Activated CD8-positive, alpha-beta memory T cell treated with anti-CD3 and anti-CD28 coated beads, Interleukin-2, amount 50 U/mL, for 24 hours (primary cell): Measurements from ENCODE around the gene RHOF.
"Not testable (repeated sequence)": the region's sequence is repeated elsewhere in the genome, so short reads cannot be mapped to it uniquely, and the experiment has no call there.

Experiments
- DNase-seq: peaks from one replicate; pipeline ENCODE4 v3.0.0-alpha.2; 2020; ENCODE audit errors: extremely low read depth

The RHOF gene

GRCh38 chr12:121792607-121793439, 665 bp downstream of the RHOF start:
- no peak for DNase-seq

- DNase-seq, result no peak
These were observed 1.6 kb downstream of the RHOF start for GRCh38 chr12:121791671-121792551.

DNA sequence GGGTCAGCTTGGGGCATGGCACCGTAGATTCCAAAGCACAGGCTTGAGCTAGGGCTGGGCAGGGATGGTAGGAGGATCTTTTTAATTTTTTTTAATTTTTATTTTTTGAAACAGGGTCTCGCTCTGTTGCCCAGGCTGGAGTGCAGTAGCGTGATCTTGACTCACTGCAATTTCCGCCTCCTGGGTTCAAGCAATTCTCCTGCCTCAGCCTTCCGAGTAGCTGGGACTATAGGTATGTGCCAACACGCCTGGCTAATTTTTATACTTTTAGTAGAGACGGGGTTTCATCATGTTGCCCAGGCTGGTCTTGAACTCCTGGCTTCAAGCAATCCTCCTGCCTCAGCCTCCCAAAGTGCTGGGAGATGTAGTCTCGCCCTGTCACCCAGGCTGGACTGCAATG, 2.7 kb downstream of the RHOF start:
- DNase-seq, result not testable (repeated sequence)

DNA sequence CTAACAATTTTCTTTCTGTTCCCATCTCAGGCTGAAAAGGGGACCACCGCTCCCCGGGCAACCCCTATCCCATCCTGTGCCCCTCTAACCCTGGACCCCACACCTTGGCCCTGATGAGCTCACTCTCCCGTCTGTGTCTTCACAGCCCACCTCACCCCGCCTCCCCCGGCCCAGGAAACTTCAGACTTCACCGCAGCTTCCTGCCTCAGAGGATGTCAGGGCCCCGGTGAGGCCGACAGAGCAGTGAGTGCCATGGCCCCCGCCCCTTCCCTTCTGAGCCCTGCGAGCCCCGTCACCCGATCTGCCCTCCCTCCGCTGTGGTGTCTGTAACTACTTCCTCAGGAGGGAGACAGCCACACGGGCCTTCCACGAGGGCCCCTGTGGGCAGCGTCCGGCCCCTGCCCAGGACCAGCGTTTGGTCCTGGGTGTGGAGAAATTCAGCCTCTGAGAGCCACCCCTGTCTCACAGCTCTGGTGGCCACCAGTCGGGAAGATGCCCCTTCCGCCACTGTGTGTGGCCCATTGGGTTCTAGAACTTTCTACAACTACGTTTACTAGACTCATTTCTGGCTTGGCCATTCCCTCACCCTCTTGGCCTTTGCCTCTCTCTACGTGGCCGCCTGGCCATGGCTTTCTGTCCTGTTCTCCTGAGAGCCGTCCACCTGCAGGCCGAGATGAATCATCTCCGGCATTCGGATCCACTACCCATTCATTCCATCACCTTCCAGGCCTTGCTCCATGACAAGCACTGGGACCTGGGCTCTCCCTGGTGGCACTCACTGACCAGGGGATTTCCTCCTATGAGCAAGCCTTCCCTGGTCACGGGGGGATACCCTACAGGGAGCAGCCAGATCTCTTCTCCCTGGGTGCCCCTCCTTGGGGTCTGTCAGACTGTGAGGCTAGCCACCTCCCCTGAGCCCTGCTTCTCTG, 3.4 kb downstream of the RHOF start:
- peak; percentile 88 for DNase-seq

DNA sequence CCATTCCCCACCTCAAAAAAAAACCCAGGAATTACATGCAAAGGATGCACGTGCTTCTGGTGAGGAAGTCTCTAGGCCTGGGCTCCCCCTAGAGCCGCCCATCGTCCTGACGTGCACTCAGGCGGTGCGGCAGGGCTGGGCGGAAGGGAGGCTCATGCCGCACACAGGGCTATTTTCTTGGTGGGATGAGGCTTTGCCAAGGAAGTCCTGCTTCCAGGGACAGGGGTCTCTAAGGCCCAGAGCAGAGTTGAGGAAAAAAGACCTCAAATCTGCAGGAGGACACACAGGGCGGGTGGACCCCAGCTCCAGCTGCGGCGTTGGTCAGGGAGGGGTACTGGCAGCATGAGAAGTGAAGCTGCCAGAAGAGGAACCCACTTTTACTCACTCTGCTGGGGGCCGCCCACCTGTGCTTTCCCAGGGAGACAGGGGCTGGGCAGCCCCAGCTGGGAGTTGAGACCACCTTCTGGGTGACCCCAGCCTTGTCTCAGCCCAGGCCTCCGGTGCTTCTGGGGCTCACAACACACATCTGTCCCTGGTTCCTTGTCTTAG, 4.2 kb downstream of the RHOF start:
- no peak for DNase-seq

GRCh38 chr12:121788176-121788818, 5.2 kb downstream of the RHOF start:
- DNase-seq, result no peak

DNA sequence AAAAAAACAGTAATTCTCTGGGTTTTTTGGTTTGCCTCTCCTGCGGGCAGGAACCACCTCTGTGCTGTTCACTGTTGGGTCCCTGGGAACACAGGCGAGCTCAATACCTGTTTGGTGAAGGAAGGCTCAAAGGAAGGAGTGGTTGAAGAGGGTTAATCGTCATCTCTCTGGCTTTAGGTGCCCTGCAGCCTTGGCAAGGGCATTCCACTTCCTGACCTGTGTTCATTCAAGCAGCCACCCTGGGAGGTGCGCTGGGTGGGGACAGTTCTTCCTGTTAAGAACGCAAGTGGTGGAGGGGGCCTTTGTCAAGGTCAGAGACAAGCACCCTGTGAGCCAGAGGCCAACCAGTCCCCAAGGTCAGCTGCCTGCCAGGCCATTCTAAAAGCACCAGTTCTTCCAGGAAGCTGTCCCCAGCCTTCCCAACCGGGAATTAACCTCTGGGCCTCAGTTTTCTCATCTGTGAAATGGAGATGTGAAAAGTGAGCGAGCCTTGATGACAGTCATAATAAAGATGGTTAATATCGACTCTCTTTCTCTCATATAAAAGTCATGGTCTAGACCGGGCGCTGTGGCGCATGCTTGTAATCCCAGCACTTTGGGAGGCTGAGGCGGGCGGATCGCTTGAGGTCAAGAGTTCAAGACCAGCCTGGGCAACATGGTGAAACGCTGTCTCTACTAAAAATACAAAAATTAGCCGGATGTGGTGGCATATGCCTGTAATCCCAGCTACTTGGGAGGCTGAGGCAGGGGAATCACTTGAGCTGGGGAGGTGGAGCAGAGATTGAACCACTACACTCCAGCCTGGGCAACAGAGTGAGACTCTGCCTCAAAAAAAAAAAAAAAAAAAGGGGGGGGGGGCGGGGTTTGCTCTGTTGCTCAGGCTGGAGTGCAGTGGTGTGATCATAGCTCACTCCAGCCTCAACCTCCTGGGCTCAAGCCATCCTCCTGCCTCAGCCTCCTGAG, 6.1 kb downstream of the RHOF start:
- no peak for DNase-seq

- DNase-seq, result no peak
These were observed 7.1 kb downstream of the RHOF start for GRCh38 chr12:121786440-121786825.

GRCh38 chr12:121784460-121784859, 9.0 kb downstream of the RHOF start:
- no peak for DNase-seq

- no peak for DNase-seq
These were observed 9.7 kb downstream of the RHOF start for GRCh38 chr12:121783766-121784165.

- no peak for DNase-seq
These were observed 11.2 kb downstream of the RHOF start for GRCh38 chr12:121781998-121782979.

DNA sequence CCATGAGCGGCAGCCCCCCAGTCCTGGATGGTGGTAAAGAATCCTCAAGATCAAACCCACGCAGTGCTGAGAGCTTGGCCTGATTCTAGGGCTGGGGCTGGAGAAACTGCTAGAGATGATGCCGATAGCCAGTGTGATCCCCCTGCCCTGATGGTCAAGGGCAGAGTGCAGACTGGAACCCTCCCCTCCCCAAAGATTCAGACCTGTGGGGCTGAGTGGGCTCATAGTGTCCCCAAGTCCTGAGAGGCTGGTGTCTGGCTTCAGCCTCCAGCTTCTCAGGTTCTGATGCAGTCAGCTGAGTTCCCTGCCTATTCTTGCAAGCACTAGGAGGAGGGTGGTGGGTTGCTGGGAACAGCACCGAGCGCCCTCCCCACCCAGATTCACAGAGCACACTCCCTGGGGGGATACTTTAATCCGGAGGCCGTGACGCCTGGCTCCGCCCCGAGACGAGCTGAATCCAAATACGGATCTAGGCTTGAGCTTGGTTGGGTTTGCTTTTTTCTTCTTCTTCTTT, 11.9 kb downstream of the RHOF start:
- DNase-seq, result no peak

DNA sequence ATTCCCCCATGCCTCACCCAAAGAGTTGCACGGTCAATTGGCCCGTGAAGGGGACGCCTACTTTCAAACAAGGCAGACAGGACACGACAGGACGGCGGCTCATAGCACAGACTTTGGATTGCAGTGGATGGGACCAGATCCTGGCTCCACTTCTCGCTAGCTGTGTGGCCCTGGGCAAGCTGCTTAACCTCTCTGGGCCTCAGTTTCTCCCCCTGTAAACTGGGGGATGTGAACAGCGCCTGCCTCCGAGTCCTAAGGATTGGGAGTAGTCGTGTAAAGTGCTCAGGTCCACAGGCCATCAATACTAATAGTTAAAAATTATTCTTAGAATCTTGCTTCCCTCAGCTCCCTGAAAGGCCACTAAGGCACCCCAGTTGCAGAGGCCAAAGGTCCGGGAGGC, 13.1 kb downstream of the RHOF start:
- DNase-seq, result no peak

DNA sequence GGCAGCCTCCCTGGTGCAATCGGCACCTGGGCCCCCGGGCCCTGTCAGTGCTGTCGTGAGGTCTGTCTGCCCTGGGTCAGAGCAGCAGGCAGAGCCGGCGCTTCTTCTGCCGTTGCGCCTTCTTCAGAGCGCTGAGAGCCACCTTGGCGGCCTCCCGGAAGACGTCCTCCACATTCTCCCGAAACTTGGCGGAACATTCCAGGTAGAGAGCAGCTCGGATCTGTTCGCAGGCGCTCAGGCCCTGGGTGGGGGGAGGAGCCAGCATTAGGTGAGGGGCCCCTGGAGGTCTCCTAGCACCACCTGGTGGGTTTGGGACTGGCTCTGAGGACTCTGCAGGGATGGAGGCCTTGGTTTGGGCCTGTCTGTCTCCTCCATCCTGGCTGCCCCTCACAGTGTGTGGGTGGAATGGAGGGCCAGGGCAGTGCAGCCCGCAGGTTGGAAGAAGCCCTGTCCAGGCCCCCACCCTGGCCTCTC, 14.0 kb downstream of the RHOF start:
- DNase-seq, result no peak

GRCh38 chr12:121778567-121779421, 14.7 kb downstream of the RHOF start:
- DNase-seq, result no peak

GRCh38 chr12:121776190-121777098, 17.0 kb downstream of the RHOF start:
- DNase-seq, result peak; percentile 81
